Psoas muscle (tissue), 8 donors: ENCODE measurements around the gene ACTRT2. TPM values are rescaled to one million over a fixed set of nuclear protein-coding genes. Genes with fewer than 3 reads are reported as not detected.

Experiments used
- ATAC-seq, 4 donors: fragments of 200-7000 bp; cut with Tn5 transposase; one replicate each; pipeline ENCODE4 v1.9.1; 2020; ENCODE audit warnings: moderate library complexity in 3 of 4, mild to moderate bottlenecking in 2 of 4
- DNase-seq, 2 donors: peaks; one replicate each; pipeline ENCODE4 v3.0.0-alpha.2; 2020
- H3K27ac ChIP-seq: fragments of 200-600 bp; one replicate; pipeline ENCODE4 v1.8.0; 2022
- H3K27me3 ChIP-seq, 3 donors: fragments of 200-600 bp in 1 of 3; one replicate each; pipeline versions ENCODE4 v1.6.1 to v1.8.0; 2013 to 2022; ENCODE audit warnings: low read length in 2 of 3, mild to moderate bottlenecking in 2 of 3, moderate library complexity in 1 of 3; ENCODE audit not compliant: insufficient read depth in 3 of 3
- H3K36me3 ChIP-seq, 2 donors: fragments of 200-600 bp in 1 of 2; one replicate each; pipeline versions ENCODE4 v1.6.1 to v1.8.0; 2013 to 2022; ENCODE audit warnings: low read depth in 1 of 2, mild to moderate bottlenecking in 1 of 2, moderate library complexity in 1 of 2; ENCODE audit not compliant: insufficient read depth in 1 of 2
- H3K4me1 ChIP-seq: fragments of 200-600 bp; one replicate; pipeline ENCODE4 v1.8.0; 2022
- H3K4me3 ChIP-seq: fragments of 200-600 bp; one replicate; pipeline ENCODE4 v1.8.0; 2022; ENCODE audit warnings: mild to moderate bottlenecking
- H3K9me3 ChIP-seq: fragments of 200-600 bp; one replicate; pipeline ENCODE4 v1.8.0; 2022
- WGBS, 3 donors: extraction: QIAGEN DNeasy Blood & Tissue Kit; methylation state at CpG; one replicate each; pipeline versions ENCODE4 v1.1.6 to v1.1.7; 2013; 5-methylcytosine and 5-hydroxymethylcytosine counted together
- intact Hi-C, 2 donors: fragments of 100-400 bp; cut with DNase I; formaldehyde crosslinking; loops; one replicate each; pipeline versions ENCODE4 v1.11.0 to v1.14.2; 2022
- polyA plus RNA-seq, 3 donors: library from polyadenylated mRNA; stranded (reverse); fragments of 200-250 nt; gene quantifications; one replicate each; pipeline ENCODE4 v1.2.3, GENCODE V29; 2013
- total RNA-seq, 4 donors: library from RNA; stranded (reverse); fragmentation: NEBNext Ultra II Directional in 2 of 4; extraction: Animal tissue kit (Norgen Biotek cat#: 25700) in 2 of 4; gene quantifications; one replicate each; pipeline versions ENCODE4 v1.2.1 to v1.2.4, GENCODE V29; 2021 to 2023
- TF ChIP-seq, protein P1 (sequence below): fragments of 200-600 bp; IDR thresholded peaks from one replicate; pipeline ENCODE4 v1.8.0; 2022; ENCODE audit warnings: antibody characterized with exemption
- donor health status: healthy with polysubstance abuse.
- donor health status: DM: no; HTN: no; CAD: no; lungs with moderate emphysema.
- donor health status: Bipolar disorder and iron deficiency.
- donor health status: healthy.
- donor health status: DM: yes; HTN: yes; CAD: no.
- donor health status: DM: no; HTN: no; CAD: no.
- donor health status: DM: no; HTN: no; CAD: no.
- donor health status: DM: yes; HTN: yes; CAD: no.

ACTRT2 gene
- total and polyA plus RNA-seq, 7 donors: not detected

DNA sequence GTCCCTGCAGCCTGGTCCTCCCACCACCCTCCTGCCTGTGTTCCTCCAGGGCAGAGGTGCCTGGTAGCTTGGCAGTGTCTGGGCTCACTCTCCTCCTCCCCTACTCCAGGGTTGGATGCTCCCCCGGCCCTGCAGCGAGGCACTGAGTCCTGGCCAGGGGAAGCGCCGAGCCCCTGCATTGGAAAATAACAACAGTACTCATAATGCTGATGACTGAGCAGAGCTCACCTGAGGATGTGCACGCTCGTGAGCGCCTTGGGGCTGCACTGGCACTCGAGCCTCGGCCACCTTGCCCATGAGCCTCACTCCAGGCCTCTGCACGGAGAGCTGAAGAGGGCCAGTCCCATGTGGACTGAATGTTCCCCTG, 6.0 kb upstream of the ACTRT2 start:
- no peak overlapping the region for H3K4me3 ChIP-seq
- no peaks in the 10 kb centered on the region for H3K4me1 ChIP-seq
- H3K9me3 ChIP-seq: no peaks in the 10 kb centered on the region
- peaks cover 0 to 65% (median 3%) of the 10 kb centered on the region in 3 donors for H3K27me3 ChIP-seq
- H3K27ac ChIP-seq: no peak overlapping the region
- no peaks in the 10 kb centered on the region for H3K36me3 ChIP-seq
- TF ChIP-seq, protein P1, sequence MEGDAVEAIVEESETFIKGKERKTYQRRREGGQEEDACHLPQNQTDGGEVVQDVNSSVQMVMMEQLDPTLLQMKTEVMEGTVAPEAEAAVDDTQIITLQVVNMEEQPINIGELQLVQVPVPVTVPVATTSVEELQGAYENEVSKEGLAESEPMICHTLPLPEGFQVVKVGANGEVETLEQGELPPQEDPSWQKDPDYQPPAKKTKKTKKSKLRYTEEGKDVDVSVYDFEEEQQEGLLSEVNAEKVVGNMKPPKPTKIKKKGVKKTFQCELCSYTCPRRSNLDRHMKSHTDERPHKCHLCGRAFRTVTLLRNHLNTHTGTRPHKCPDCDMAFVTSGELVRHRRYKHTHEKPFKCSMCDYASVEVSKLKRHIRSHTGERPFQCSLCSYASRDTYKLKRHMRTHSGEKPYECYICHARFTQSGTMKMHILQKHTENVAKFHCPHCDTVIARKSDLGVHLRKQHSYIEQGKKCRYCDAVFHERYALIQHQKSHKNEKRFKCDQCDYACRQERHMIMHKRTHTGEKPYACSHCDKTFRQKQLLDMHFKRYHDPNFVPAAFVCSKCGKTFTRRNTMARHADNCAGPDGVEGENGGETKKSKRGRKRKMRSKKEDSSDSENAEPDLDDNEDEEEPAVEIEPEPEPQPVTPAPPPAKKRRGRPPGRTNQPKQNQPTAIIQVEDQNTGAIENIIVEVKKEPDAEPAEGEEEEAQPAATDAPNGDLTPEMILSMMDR: no peak
- WGBS, 3 donors: 75 to 81% (median 81%) methylated on average over 10 of the region's 10 CpGs
- ATAC-seq: no peak
- intact Hi-C loops: no loop called here
- peak in 1 of 2 donors; percentile 39 for DNase-seq

DNA sequence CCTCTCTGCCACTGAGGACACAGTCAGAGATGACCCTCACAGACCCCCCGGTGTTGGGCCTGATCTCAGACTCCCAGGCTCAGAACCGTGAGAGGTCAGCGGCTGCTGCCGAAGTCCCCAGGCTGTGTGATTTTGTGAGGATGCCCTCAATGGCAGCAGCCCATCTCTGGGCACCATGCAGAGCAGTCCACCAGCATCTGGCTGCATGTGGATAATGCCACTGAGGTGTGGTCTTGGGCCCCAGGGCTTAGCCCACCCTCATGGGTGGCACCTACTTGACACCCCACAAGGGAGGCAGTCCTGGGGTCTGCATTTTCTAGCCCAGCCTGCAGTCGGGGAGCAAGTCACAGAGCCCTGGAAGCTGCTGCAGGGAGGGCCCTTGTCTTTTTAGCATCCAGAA, 5.5 kb upstream of the ACTRT2 start:
- TF ChIP-seq, protein P1: no peak

DNA sequence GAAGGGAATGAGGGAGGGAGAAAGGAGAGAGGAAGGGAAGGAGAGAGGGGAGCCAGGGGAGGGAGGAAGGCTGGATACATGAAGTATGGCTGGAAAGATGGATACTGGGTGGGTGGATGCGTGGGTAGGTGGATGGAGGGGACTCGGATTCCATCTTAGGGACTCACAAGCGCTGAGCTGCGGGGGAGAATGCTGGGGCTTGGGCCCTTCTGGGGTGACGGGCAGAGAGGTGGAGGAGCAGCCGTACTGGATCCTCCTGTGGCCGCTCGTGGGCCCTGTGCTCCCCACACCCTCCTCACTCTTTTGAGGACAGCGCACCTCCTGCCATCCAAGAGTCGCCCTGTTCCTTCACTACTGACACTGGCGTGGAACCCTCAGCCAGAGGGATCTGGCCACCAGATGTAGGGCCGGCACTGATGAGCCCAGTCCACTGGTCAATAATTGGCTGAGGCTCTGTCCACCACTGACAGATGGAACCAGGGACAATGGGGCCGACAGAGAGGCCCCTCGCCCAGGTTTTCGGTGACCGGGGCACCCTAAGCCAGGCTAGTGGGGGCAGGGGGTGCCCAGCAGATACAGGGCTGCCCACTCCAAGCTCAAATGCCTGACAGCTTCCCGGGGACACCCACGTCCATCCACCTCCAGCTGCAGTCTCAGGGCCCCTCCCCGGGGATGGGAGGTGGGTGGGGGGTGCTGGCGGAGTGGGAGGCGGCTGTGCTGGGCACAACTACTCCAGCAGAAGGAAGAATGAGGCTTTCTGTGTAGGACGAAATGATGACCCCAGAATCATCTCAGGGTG, 4.4 kb upstream of the ACTRT2 start:
- 70 to 76% (median 73%) methylated on average over 19 to 22 of the region's 22 CpGs for WGBS, 3 donors
- Histone ChIP-seq H3K9me3 (no peaks in the 10 kb centered on the region), H3K27ac (no peak overlapping the region), H3K36me3 (no peaks in the 10 kb centered on the region), H3K4me1 (no peaks in the 10 kb centered on the region), H3K27me3 (peaks cover 0 to 58% (median 4%) of the 10 kb centered on the region in 3 donors), H3K4me3 (no peak overlapping the region)
- intact Hi-C loops: no loop called here
- ATAC-seq: no peak
- DNase-seq: peak in 1 of 2 donors; percentile 36
- TF ChIP-seq, protein P1: no peak

More for the DNA sequence above, 5.5 kb upstream of the ACTRT2 start:
- Histone ChIP-seq H3K4me1 (no peaks in the 10 kb centered on the region), H3K27me3 (peaks cover 0 to 65% (median 4%) of the 10 kb centered on the region in 3 donors), H3K27ac (no peak overlapping the region), H3K9me3 (no peaks in the 10 kb centered on the region), H3K4me3 (no peak overlapping the region), H3K36me3 (no peaks in the 10 kb centered on the region)
- no peak for ATAC-seq
- DNase-seq: no peak
- intact Hi-C loops: no loop called here
- 67 to 84% (median 76%) methylated on average over 5 of the region's 5 CpGs for WGBS, 3 donors

DNA sequence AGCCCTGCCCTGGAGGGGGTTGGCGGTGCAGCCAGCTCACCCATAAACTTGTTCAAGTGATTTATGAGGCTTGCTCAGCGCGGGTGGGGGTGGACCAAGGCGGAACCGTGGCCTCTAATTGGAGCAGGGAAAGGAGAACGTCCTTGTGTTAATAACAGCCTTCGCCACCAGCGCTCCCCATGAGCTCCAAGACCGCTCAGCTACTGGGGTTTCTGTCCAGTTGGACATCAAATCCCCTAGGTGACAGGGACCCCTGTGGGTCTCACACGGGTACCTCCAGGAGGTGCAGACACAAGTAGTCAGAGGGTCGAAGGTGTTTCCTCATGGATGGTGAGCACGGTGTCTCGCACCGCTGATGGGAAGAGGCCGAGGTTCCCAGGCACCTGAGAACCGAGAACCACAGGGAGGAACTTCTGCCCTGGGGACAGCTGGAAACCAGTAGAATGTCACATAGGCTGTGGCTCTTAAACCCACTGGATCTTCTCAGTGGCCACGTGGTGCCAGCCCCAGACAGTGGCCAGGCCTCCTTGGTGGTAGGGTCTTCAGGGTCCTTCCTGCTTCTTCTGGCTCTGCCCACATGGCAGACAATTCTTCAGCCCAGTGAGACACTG, 3.7 kb upstream of the ACTRT2 start:
- WGBS, 3 donors: 70 to 74% (median 71%) methylated on average over 17 of the region's 17 CpGs
- no peaks in the 10 kb centered on the region for H3K36me3 ChIP-seq
- intact Hi-C loops: no loop called here
- TF ChIP-seq, protein P1: no peak
- H3K27ac ChIP-seq: no peak overlapping the region
- DNase-seq: no peak
- peaks cover 0 to 52% (median 4%) of the 10 kb centered on the region in 3 donors for H3K27me3 ChIP-seq
- H3K9me3 ChIP-seq: no peaks in the 10 kb centered on the region
- H3K4me1 ChIP-seq: no peaks in the 10 kb centered on the region
- H3K4me3 ChIP-seq: no peak overlapping the region
- ATAC-seq: no peak
